Mesenchymal stem cell (in vitro differentiated cells and primary cell): ENCODE results near the gene MALT1.
"Not testable (repeated sequence)": the region's sequence is repeated elsewhere in the genome, so short reads cannot be mapped to it uniquely, and the experiment has no call there.

Source experiments
- DNase-seq: peaks from one replicate; pipeline ENCODE4 v3.0.0-alpha.2; 2013
- H2AFZ ChIP-seq: one replicate; pipeline ENCODE4 v1.6.1; 2013; ENCODE audit warnings: low read depth, mild to moderate bottlenecking, control low read depth, inconsistent platforms, low read length, moderate library complexity
- H2AK5ac ChIP-seq: 2 replicates; pipeline ENCODE4 v1.6.1; 2013; ENCODE audit warnings: low read length, moderate library complexity, mild to moderate bottlenecking, inconsistent platforms; ENCODE audit not compliant: severe bottlenecking
- H2BK120ac ChIP-seq: one replicate; pipeline ENCODE4 v1.6.1; 2013; ENCODE audit warnings: low read depth, mild to moderate bottlenecking, inconsistent platforms, low read length, moderate library complexity
- H2BK12ac ChIP-seq, 2 experiments: one replicate each; pipeline ENCODE4 v1.6.1; 2013; ENCODE audit warnings: inconsistent platforms in 2 of 2, low read length in 2 of 2, mild to moderate bottlenecking in 2 of 2, moderate library complexity in 2 of 2, control low read depth in 1 of 2
- H2BK15ac ChIP-seq: one replicate; pipeline ENCODE4 v1.6.1; 2013; ENCODE audit warnings: mild to moderate bottlenecking, low read depth, inconsistent platforms; ENCODE audit not compliant: poor library complexity, severe bottlenecking
- H2BK5ac ChIP-seq: 2 replicates; pipeline ENCODE4 v1.6.1; 2013; ENCODE audit warnings: low read depth, mild to moderate bottlenecking, low read length, control low read depth, inconsistent platforms; ENCODE audit not compliant: poor library complexity, severe bottlenecking
- H3K14ac ChIP-seq, 2 experiments: one replicate each; pipeline ENCODE4 v1.6.1; 2013; ENCODE audit warnings: inconsistent platforms in 2 of 2, low read length in 2 of 2, control low read depth in 1 of 2, mild to moderate bottlenecking in 1 of 2, moderate library complexity in 1 of 2
- H3K18ac ChIP-seq, 2 experiments: one replicate each; pipeline ENCODE4 v1.6.1; 2013; ENCODE audit warnings: inconsistent platforms in 2 of 2, low read length in 2 of 2, control low read depth in 1 of 2, low read depth in 1 of 2, mild to moderate bottlenecking in 1 of 2
- H3K23ac ChIP-seq, 2 experiments: one replicate each; pipeline ENCODE4 v1.6.1; 2013; ENCODE audit warnings: inconsistent platforms in 2 of 2, low read length in 2 of 2, mild to moderate bottlenecking in 2 of 2, moderate library complexity in 2 of 2, control low read depth in 1 of 2
- H3K27ac ChIP-seq: 2 replicates; pipeline ENCODE4 v1.5.1; 2013; ENCODE audit warnings: mild to moderate bottlenecking, moderate library complexity, low read length, control low read depth, inconsistent platforms; ENCODE audit not compliant: poor library complexity, severe bottlenecking
- H3K27me3 ChIP-seq, 2 experiments: 2 replicates each; pipeline versions ENCODE4 v1.6.1 to v1.7.0; 2013; ENCODE audit warnings: low read length in 2 of 2, mild to moderate bottlenecking in 2 of 2, moderate library complexity in 2 of 2, control low read depth in 1 of 2, inconsistent platforms in 1 of 2; ENCODE audit not compliant: control insufficient read depth in 1 of 2, insufficient read depth in 1 of 2
- H3K36me3 ChIP-seq, 2 experiments: 2 replicates each; pipeline versions ENCODE4 v1.6.1 to v1.7.0; 2013; ENCODE audit warnings: low read length in 2 of 2, control low read depth in 1 of 2, inconsistent platforms in 1 of 2, low read depth in 1 of 2, mild to moderate bottlenecking in 1 of 2; ENCODE audit not compliant: insufficient read depth in 2 of 2, control insufficient read depth in 1 of 2
- H3K4ac ChIP-seq, 2 experiments: one replicate each; pipeline ENCODE4 v1.6.1; 2013; ENCODE audit warnings: inconsistent platforms in 2 of 2, low read length in 2 of 2, mild to moderate bottlenecking in 2 of 2, moderate library complexity in 2 of 2, control low read depth in 1 of 2, low read depth in 1 of 2
- H3K4me1 ChIP-seq: 2 replicates; pipeline ENCODE4 v1.6.1; 2013; ENCODE audit warnings: low read depth, low read length, control low read depth; ENCODE audit not compliant: control insufficient read depth, insufficient read depth
- H3K4me2 ChIP-seq: 2 replicates; pipeline ENCODE4 v1.6.1; 2013; ENCODE audit warnings: low read length, mild to moderate bottlenecking, inconsistent platforms; ENCODE audit not compliant: poor library complexity, severe bottlenecking
- H3K4me3 ChIP-seq, 2 experiments: 2 replicates each; pipeline versions ENCODE4 v1.5.1 to v1.7.0; 2013; ENCODE audit warnings: low read length in 2 of 2, mild to moderate bottlenecking in 2 of 2, control low read depth in 1 of 2, low read depth in 1 of 2; ENCODE audit not compliant: insufficient read depth in 1 of 2
- H3K79me1 ChIP-seq: replicated peaks from 2 replicates; pipeline ENCODE4 v1.6.1; 2013; ENCODE audit warnings: mild to moderate bottlenecking, control low read depth, low read length, inconsistent platforms; ENCODE audit not compliant: poor library complexity, severe bottlenecking
- H3K9ac ChIP-seq: 2 replicates; pipeline ENCODE4 v1.7.0; 2013; ENCODE audit warnings: mild to moderate bottlenecking, low read length, moderate library complexity
- H3K9me3 ChIP-seq: 2 replicates; pipeline ENCODE4 v1.7.0; 2013; ENCODE audit warnings: mild to moderate bottlenecking, low read length; ENCODE audit not compliant: control insufficient read depth
- H4K8ac ChIP-seq: one replicate; pipeline ENCODE4 v1.6.1; 2013; ENCODE audit warnings: inconsistent platforms, mild to moderate bottlenecking, low read length, moderate library complexity
- H4K91ac ChIP-seq: one replicate; pipeline ENCODE4 v1.6.1; 2013; ENCODE audit warnings: mild to moderate bottlenecking, low read length, inconsistent platforms
- WGBS: methylation state at CpG from one replicate; pipeline ENCODE4 v1.1.7; 2013; ENCODE audit warnings: mixed read lengths; 5-methylcytosine and 5-hydroxymethylcytosine counted together

Gene MALT1

GRCh38 chr18:58645398-58645797 lies 25.9 kb upstream of the MALT1 start:
- Histone ChIP-seq H2AK5ac (no peak overlapping the region), H2BK5ac (no peak overlapping the region), H4K91ac (no peak overlapping the region), H3K4me2 (no peak overlapping the region), H3K79me1 (no peaks in the 10 kb centered on the region), H2BK12ac (no peak overlapping the region), H3K23ac (no peak overlapping the region), H3K4ac (no peak overlapping the region), H3K9me3 (peaks cover 7% of the 10 kb centered on the region), H3K4me1 (peaks cover 4% of the 10 kb centered on the region), H4K8ac (no peak overlapping the region), H3K36me3 (no peaks in the 10 kb centered on the region), H3K18ac (peak overlapping the region in 1 of 2 experiments; percentile 48), H2BK120ac (no peak overlapping the region), H2AFZ (no peak overlapping the region), H3K9ac (no peak overlapping the region), H2BK15ac (no peak overlapping the region), H3K27me3 (no peaks in the 10 kb centered on the region), H3K4me3 (no peak overlapping the region), H3K27ac (no peak overlapping the region), H3K14ac (no peak overlapping the region)
- WGBS: 78% methylated on average over 5 of the region's 5 CpGs
- no peak for DNase-seq

- Histone ChIP-seq H2BK5ac (no peak overlapping the region), H3K18ac (no peak overlapping the region), H3K27me3 (no peaks in the 10 kb centered on the region), H2AK5ac (no peak overlapping the region), H3K79me1 (no peaks in the 10 kb centered on the region), H4K91ac (no peak overlapping the region), H3K14ac (no peak overlapping the region), H3K36me3 (no peaks in the 10 kb centered on the region), H3K4me2 (no peak overlapping the region), H2BK15ac (no peak overlapping the region), H3K9me3 (peaks cover 7% of the 10 kb centered on the region), H2AFZ (no peak overlapping the region), H3K4me1 (peaks cover 2% of the 10 kb centered on the region), H3K27ac (no peak overlapping the region), H3K9ac (no peak overlapping the region), H3K4ac (no peak overlapping the region), H3K4me3 (no peak overlapping the region), H3K23ac (no peak overlapping the region), H4K8ac (no peak overlapping the region), H2BK120ac (no peak overlapping the region), H2BK12ac (no peak overlapping the region)
- 79% methylated on average over 3 of the region's 4 CpGs for WGBS
- no peak for DNase-seq
Measured at GRCh38 chr18:58646334-58646862, 24.9 kb upstream of the MALT1 start.

GRCh38 chr18:58649966-58650816 lies 21.1 kb upstream of the MALT1 start:
- Histone ChIP-seq H3K79me1 (no peaks in the 10 kb centered on the region), H3K18ac (no peak overlapping the region), H2AK5ac (no peak overlapping the region), H3K4me3 (no peak overlapping the region), H3K23ac (no peak overlapping the region), H3K4me1 (peaks cover 2% of the 10 kb centered on the region), H3K27me3 (no peaks in the 10 kb centered on the region), H4K8ac (no peak overlapping the region), H3K14ac (no peak overlapping the region), H3K27ac (no peak overlapping the region), H3K9ac (no peak overlapping the region), H3K36me3 (no peaks in the 10 kb centered on the region), H3K4ac (no peak overlapping the region), H2BK5ac (no peak overlapping the region), H2BK12ac (no peak overlapping the region), H3K9me3 (peaks cover 7% of the 10 kb centered on the region), H2AFZ (no peak overlapping the region), H3K4me2 (no peak overlapping the region), H2BK15ac (no peak overlapping the region), H4K91ac (no peak overlapping the region), H2BK120ac (no peak overlapping the region)
- WGBS: no CpG with 5 or more reads among the region's 1 CpG
- DNase-seq: peak; percentile 41

- H4K8ac ChIP-seq, H3K36me3 ChIP-seq, H3K27ac ChIP-seq, H3K18ac ChIP-seq, H3K27me3 ChIP-seq, H3K4me3 ChIP-seq, H3K23ac ChIP-seq, H3K4me2 ChIP-seq, H2AK5ac ChIP-seq, H3K79me1 ChIP-seq, H2AFZ ChIP-seq, DNase-seq, H3K4ac ChIP-seq, H2BK120ac ChIP-seq, H3K14ac ChIP-seq, H4K91ac ChIP-seq, H2BK5ac ChIP-seq, H2BK12ac ChIP-seq, H3K4me1 ChIP-seq, H3K9ac ChIP-seq, H2BK15ac ChIP-seq: not testable (repeated sequence)
- 91% methylated on average over 9 of the region's 10 CpGs for whole genome bisulfite sequencing
- H3K9me3 ChIP-seq: peaks cover 11% of the 10 kb centered on the region
Measured at GRCh38 chr18:58650830-58651229, 20.4 kb upstream of the MALT1 start.
